ENCODE measurements around the gene SLC26A8. TPM values are rescaled to one million over a fixed set of nuclear protein-coding genes. Genes with fewer than 3 reads are reported as not detected.

The SLC26A8 gene
- polyA plus RNA-seq, 3 donors, result 0.52 to 1.7 (median 1.5) TPM

- peak overlapping the region; percentile 26 to 82 for H3K4me3 Mint-ChIP-seq
- Histone ChIP-seq H3K9me3 (replicated peaks in 1 of 2; ENCODE audit: control insufficient read depth in 1 of 2, insufficient read depth in 1 of 2, low read length in 2 of 2) (no peaks in the 10 kb centered on the region), H3K4me1 (ENCODE audit: control insufficient read depth in 1 of 2, insufficient read depth in 2 of 2, low read length in 2 of 2) (peaks cover 72 to 73% of the 10 kb centered on the region in 2 donors), H3K4me3 (replicated peaks in 1 of 3; ENCODE audit: low read depth in 2 of 3, low read length in 3 of 3) (peak overlapping the region; percentile 15 to 99 (median 15)), H3K9ac (ENCODE audit: insufficient read depth, low read length, poor library complexity, severe bottlenecking) (no peak overlapping the region), H3K36me3 (replicated peaks in 1 of 2; ENCODE audit: control insufficient read depth in 1 of 2, insufficient read depth in 2 of 2, low read length in 2 of 2) (no peaks in the 10 kb centered on the region), H3K27ac (ENCODE audit: low read depth in 1 of 2, low read length in 2 of 2) (peak overlapping the region in 1 of 2 donors; percentile 71), H4K20me1 (ENCODE audit: insufficient read depth, low read length) (peaks cover 67% of the 10 kb centered on the region), H3K27me3 (ENCODE audit: control insufficient read depth in 2 of 2, insufficient read depth in 2 of 2, low read length in 2 of 2) (no peaks in the 10 kb centered on the region), H3K4me2 (replicated peaks; ENCODE audit: extremely low read depth, low read length, poor library complexity, severe bottlenecking) (peak overlapping the region; percentile 92), H3K79me2 (ENCODE audit: insufficient read depth, low read length) (peaks cover 100% of the 10 kb centered on the region), H2AFZ (ENCODE audit: insufficient read depth, low read depth, low read length, poor library complexity, severe bottlenecking) (no peak overlapping the region)
- peak; percentile 62 to 83 (median 73) for DNase-seq
- H3K27me3 Mint-ChIP-seq (ENCODE audit: low read depth in 3 of 3), result no peaks in the 10 kb centered on the region
- H3K4me1 Mint-ChIP-seq, result peaks cover 63% of the 10 kb centered on the region
- no CpG with 5 or more reads among the region's 1 CpG for WGBS (ENCODE audit: insufficient coverage)
- H3K9me3 Mint-ChIP-seq, result no peaks in the 10 kb centered on the region
- H3K36me3 Mint-ChIP-seq, result peaks cover 3 to 13% of the 10 kb centered on the region in 2 donors
- intact Hi-C loops (cut with micrococcal nuclease), result no loop called here
- H3K27ac Mint-ChIP-seq, result peak overlapping the region; percentile 69 to 92 (median 86)
- no peak for TF ChIP-seq CTCF (IDR thresholded peaks at IDR 0.05)
These were observed 7.8 kb upstream of the SLC26A8 start for GRCh38 chr6:36032261-36032660.

- peak overlapping the region; percentile 92 for H3K4me2 ChIP-seq (replicated peaks; ENCODE audit: extremely low read depth, low read length, poor library complexity, severe bottlenecking)
- no peaks in the 10 kb centered on the region for H3K27me3 Mint-ChIP-seq (ENCODE audit: low read depth in 3 of 3)
- peak overlapping the region; percentile 92 to 98 for H3K4me3 Mint-ChIP-seq
- no peaks in the 10 kb centered on the region for H3K27me3 ChIP-seq (ENCODE audit: control insufficient read depth in 2 of 2, insufficient read depth in 2 of 2, low read length in 2 of 2)
- H3K79me2 ChIP-seq (ENCODE audit: insufficient read depth, low read length), result peaks cover 99% of the 10 kb centered on the region
- no peaks in the 10 kb centered on the region for H3K9me3 ChIP-seq (replicated peaks in 1 of 2; ENCODE audit: control insufficient read depth in 1 of 2, insufficient read depth in 1 of 2, low read length in 2 of 2)
- no peaks in the 10 kb centered on the region for H3K9me3 Mint-ChIP-seq
- no peaks in the 10 kb centered on the region for H3K36me3 ChIP-seq (replicated peaks in 1 of 2; ENCODE audit: control insufficient read depth in 1 of 2, insufficient read depth in 2 of 2, low read length in 2 of 2)
- WGBS (ENCODE audit: insufficient coverage), result 0% methylated on average over 2 of the region's 6 CpGs
- H4K20me1 ChIP-seq (ENCODE audit: insufficient read depth, low read length), result peaks cover 39% of the 10 kb centered on the region
- H3K27ac Mint-ChIP-seq, result peak overlapping the region; percentile 90 to 98 (median 96)
- H3K4me3 ChIP-seq (replicated peaks in 1 of 3; ENCODE audit: low read depth in 2 of 3, low read length in 3 of 3), result peak overlapping the region; percentile 87 to 99 (median 99)
- peaks cover 0 to 5% of the 10 kb centered on the region in 2 donors for H3K36me3 Mint-ChIP-seq
- peaks cover 58% of the 10 kb centered on the region for H3K4me1 Mint-ChIP-seq
- peak overlapping the region in 1 of 2 donors; percentile 92 for H3K27ac ChIP-seq (ENCODE audit: low read depth in 1 of 2, low read length in 2 of 2)
- H2AFZ ChIP-seq (ENCODE audit: insufficient read depth, low read depth, low read length, poor library complexity, severe bottlenecking), result peak overlapping the region; percentile 77
- no peak for TF ChIP-seq CTCF (IDR thresholded peaks at IDR 0.05)
- H3K9ac ChIP-seq (ENCODE audit: insufficient read depth, low read length, poor library complexity, severe bottlenecking), result peak overlapping the region; percentile 94
- H3K4me1 ChIP-seq (ENCODE audit: control insufficient read depth in 1 of 2, insufficient read depth in 2 of 2, low read length in 2 of 2), result peaks cover 62 to 66% of the 10 kb centered on the region in 2 donors
- intact Hi-C loops (cut with micrococcal nuclease), result loop anchor here (5.0 to 10.0 kb wide), 2 partner anchors 168 to 265 kb away; partner anchors contain the start of gene BRPF3 (in 2 of the 2)
- DNase-seq, result peak; percentile 50 to 78 (median 75)
These were observed 5.0 kb upstream of the SLC26A8 start for GRCh38 chr6:36029464-36029863.

All from CD14-positive monocyte (primary cell).